ENCODE data around the gene FANCD2. TPM values are rescaled to one million over a fixed set of nuclear protein-coding genes. Genes with fewer than 3 reads are reported as not detected.
A peak's percentile ranks its signal among the peaks of the same experiment; 100 is the strongest.

Gene FANCD2
- total and polyA plus RNA-seq, 4 donors, result 0.76 to 24.6 (median 0.84) TPM

DNA sequence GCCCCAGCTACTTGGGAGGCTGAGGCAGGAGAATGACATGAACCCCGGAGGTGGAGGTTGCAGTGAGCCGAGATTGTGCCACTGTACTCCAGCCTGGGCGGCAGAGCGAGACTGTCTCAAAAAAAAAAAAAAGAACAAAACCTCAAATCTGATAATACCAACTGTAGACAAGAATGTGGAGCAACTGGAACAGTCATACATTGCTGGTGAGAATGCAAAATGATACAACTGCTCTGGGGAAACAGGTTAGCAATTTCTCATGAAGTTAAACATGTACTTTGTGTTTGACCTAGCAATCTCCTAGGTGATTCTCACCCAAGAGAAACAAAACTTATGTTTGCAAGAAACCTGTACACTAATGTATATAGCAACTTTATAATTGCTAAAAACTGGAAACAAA is 110.9 kb downstream of the FANCD2 start:
- no peaks in the 10 kb centered on the region for H3K27me3 ChIP-seq (ENCODE audit: control insufficient read depth in 4 of 4, insufficient read depth in 4 of 4, low read length in 3 of 4)
- DNase-seq (ENCODE audit: low spot score), result no peak
- no peak overlapping the region for H3K4me3 ChIP-seq (ENCODE audit: low read depth in 1 of 3, low read length in 3 of 3)
- H3K9ac ChIP-seq (ENCODE audit: low read depth in 1 of 2, low read length in 2 of 2), result no peak overlapping the region
- peaks cover 0 to 3% (median 0%) of the 10 kb centered on the region in 4 donors for H3K4me1 ChIP-seq (ENCODE audit: control insufficient read depth in 4 of 4, insufficient read depth in 4 of 4, low read length in 3 of 4)
- H3K9me3 ChIP-seq (ENCODE audit: control insufficient read depth in 4 of 4, low read length in 3 of 4), result no peaks in the 10 kb centered on the region
- 90% methylated on average over 4 of the region's 4 CpGs for WGBS
- no peaks in the 10 kb centered on the region for H3K36me3 ChIP-seq (ENCODE audit: control insufficient read depth in 4 of 4, insufficient read depth in 3 of 4, low read depth in 1 of 4, low read length in 3 of 4)
- H3K27ac ChIP-seq (ENCODE audit: low read depth in 1 of 2, low read length in 2 of 2), result no peak overlapping the region
- TF ChIP-seq JUND (IDR thresholded peaks at IDR 0.05), result no peak
- TF ChIP-seq, protein P1, sequence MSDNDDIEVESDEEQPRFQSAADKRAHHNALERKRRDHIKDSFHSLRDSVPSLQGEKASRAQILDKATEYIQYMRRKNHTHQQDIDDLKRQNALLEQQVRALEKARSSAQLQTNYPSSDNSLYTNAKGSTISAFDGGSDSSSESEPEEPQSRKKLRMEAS (IDR thresholded peaks at IDR 0.05), result no peak

DNA sequence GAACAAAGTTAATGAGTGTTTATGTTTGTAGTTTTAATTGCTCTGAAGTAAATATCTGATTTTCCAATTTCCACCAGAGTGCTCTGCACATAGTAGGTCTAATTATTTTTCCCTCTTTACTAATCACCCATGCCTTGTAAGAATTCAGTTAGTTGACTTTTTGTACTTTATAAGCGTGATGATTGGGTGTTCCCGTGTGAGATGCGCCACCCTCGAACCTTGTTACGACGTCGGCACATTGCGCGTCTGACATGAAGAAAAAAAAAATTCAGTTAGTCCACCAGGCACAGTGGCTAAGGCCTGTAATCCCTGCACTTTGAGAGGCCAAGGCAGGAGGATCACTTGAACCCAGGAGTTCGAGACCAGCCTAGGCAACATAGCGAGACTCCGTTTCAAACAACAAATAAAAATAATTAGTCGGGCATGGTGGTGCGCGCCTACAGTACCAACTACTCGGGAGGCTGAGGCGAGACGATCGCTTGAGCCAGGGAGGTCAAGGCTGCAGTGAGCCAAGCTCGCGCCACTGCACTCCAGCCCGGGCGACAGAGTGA is 114.8 kb downstream of the FANCD2 start:
- no peak overlapping the region for H3K9ac ChIP-seq (ENCODE audit: low read depth in 1 of 2, low read length in 2 of 2)
- WGBS, result 84% methylated on average over 23 of the region's 23 CpGs
- H3K36me3 ChIP-seq (ENCODE audit: control insufficient read depth in 4 of 4, insufficient read depth in 3 of 4, low read depth in 1 of 4, low read length in 3 of 4), result peaks cover 0 to 4% (median 0%) of the 10 kb centered on the region in 4 donors
- H3K27me3 ChIP-seq (ENCODE audit: control insufficient read depth in 4 of 4, insufficient read depth in 4 of 4, low read length in 3 of 4), result no peaks in the 10 kb centered on the region
- DNase-seq (ENCODE audit: low spot score), result no peak
- H3K4me1 ChIP-seq (ENCODE audit: control insufficient read depth in 4 of 4, insufficient read depth in 4 of 4, low read length in 3 of 4), result peaks cover 5 to 16% (median 10%) of the 10 kb centered on the region in 4 donors
- TF ChIP-seq NR2F2 (IDR thresholded peaks at IDR 0.05) (no peak), FOXA2 (IDR thresholded peaks at IDR 0.05) (no peak), YY1 (IDR thresholded peaks at IDR 0.05) (no peak), RAD21 (IDR thresholded peaks at IDR 0.05) (no peak), TAF1 (conservative IDR thresholded peaks at IDR 0.05) (no peak), SP1 (IDR thresholded peaks at IDR 0.05) (no peak)
- TF ChIP-seq, protein P2, sequence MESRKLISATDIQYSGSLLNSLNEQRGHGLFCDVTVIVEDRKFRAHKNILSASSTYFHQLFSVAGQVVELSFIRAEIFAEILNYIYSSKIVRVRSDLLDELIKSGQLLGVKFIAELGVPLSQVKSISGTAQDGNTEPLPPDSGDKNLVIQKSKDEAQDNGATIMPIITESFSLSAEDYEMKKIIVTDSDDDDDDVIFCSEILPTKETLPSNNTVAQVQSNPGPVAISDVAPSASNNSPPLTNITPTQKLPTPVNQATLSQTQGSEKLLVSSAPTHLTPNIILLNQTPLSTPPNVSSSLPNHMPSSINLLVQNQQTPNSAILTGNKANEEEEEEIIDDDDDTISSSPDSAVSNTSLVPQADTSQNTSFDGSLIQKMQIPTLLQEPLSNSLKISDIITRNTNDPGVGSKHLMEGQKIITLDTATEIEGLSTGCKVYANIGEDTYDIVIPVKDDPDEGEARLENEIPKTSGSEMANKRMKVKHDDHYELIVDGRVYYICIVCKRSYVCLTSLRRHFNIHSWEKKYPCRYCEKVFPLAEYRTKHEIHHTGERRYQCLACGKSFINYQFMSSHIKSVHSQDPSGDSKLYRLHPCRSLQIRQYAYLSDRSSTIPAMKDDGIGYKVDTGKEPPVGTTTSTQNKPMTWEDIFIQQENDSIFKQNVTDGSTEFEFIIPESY (IDR thresholded peaks at IDR 0.05), result no peak
- TF ChIP-seq, protein P1 (IDR thresholded peaks at IDR 0.05), result no peak
- H3K9me3 ChIP-seq (ENCODE audit: control insufficient read depth in 4 of 4, low read length in 3 of 4), result no peaks in the 10 kb centered on the region
- peak overlapping the region; percentile 44 to 83 for H3K27ac ChIP-seq (ENCODE audit: low read depth in 1 of 2, low read length in 2 of 2)
- peak overlapping the region in 1 of 3 donors; percentile 69 for H3K4me3 ChIP-seq (ENCODE audit: low read depth in 1 of 3, low read length in 3 of 3)

DNA sequence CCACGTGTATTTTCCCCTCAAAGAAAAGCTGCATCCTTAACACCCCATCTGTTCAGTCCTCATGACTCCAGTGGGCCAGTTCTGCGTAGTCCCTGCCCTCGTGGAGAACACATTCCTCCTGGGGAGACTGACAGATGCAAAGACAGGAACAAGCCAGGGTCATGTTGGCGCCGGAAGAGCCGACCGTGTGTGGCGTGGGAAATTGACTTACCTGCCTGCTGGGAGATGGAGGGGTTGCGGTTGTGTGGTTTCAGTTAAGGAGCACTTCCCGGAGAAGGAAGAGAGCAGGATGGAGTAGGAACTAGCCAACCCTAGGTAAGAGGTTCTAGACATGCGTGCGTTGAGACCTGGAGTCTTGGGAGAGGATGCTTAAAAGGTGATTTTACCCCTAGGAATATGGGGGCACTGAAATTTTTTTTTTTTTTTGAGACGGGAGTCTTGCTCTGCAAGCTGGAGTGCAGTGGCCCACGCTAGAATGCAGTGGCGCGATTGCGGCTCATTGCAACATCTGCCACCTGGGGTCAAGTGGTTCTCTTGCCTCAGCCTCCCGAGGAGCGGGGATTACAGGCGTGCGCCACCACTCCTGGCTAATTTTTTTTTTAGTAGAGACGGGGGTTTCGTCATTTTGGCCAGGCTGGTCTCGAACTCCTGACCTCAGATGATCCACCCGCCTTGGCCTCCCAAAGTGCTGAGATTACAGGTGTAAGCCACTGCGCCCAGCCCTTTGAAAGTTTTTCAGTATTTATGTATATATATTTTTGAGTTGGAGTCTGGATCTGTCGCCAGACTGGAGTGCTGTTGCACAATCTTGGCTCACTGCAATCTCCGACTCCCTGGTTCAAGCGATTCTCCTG is 116.7 kb downstream of the FANCD2 start:
- no peak for DNase-seq (ENCODE audit: low spot score)
- Histone ChIP-seq H3K27ac (ENCODE audit: low read depth in 1 of 2, low read length in 2 of 2) (no peak overlapping the region), H3K9me3 (ENCODE audit: control insufficient read depth in 4 of 4, low read length in 3 of 4) (no peaks in the 10 kb centered on the region), H3K4me1 (ENCODE audit: control insufficient read depth in 4 of 4, insufficient read depth in 4 of 4, low read length in 3 of 4) (peaks cover 5 to 16% (median 12%) of the 10 kb centered on the region in 4 donors), H3K4me3 (ENCODE audit: low read depth in 1 of 3, low read length in 3 of 3) (peak overlapping the region in 2 of 3 donors; percentile 36 to 87), H3K27me3 (ENCODE audit: control insufficient read depth in 4 of 4, insufficient read depth in 4 of 4, low read length in 3 of 4) (no peaks in the 10 kb centered on the region), H3K9ac (ENCODE audit: low read depth in 1 of 2, low read length in 2 of 2) (no peak overlapping the region), H3K36me3 (ENCODE audit: control insufficient read depth in 4 of 4, insufficient read depth in 3 of 4, low read depth in 1 of 4, low read length in 3 of 4) (peaks cover 0 to 4% (median 0%) of the 10 kb centered on the region in 4 donors)
- 70% methylated on average over 29 of the region's 29 CpGs for WGBS
- TF ChIP-seq EGR1 (IDR thresholded peaks at IDR 0.05; ENCODE audit: low read depth in 2 of 2), result no peak
